ENCODE data around the gene NPHP4. TPM values are rescaled to one million over a fixed set of nuclear protein-coding genes. Genes with fewer than 3 reads are reported as not detected.
"Not testable (repeated sequence)": the region's sequence is repeated elsewhere in the genome, so short reads cannot be mapped to it uniquely, and the experiment has no call there.

The NPHP4 gene
- total RNA-seq, 2 experiments from 2014 or later: 18.1 to 19.1 TPM

DNA sequence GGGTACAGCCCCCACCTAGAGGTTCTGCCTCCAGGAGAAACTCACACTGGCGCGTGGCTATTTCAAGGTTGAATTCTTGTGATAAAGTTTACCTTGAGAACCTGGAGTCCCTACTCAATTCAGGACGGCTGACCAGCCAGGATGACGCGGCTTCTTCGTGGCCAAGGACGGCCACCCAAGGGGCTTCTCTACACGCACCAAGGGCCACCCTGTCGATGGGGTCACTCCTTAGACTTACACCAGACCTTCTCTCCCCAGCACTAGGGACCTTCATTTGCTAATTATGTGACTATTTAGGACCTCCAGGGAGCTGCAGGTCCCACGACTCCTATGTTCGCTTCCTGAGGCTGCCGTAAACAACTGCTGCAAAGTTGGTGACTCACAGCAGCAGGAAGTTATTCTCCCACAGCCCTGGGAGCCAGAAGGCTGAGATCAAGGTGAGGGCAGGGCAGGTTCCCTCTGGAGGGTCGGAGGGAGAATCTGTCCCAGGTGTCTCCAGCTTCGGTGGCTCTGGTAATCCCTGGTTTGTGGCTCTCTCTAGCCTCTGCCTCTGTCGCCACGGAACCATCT, 135.9 kb downstream of the NPHP4 start:
- Mint-ChIP-seq H3K27ac (no peak overlapping the region), H3K4me1 (peaks cover 1% of the 10 kb centered on the region), H3K9me3 (no peaks in the 10 kb centered on the region), H3K36me3 (ENCODE audit: low read depth) (no peaks in the 10 kb centered on the region), H3K4me3 (no peak overlapping the region), H3K27me3 (no peaks in the 10 kb centered on the region)
- no peak for DNase-seq
- ChIA-PET CTCF (no interaction called here), POLR2A (no interaction called here)

DNA sequence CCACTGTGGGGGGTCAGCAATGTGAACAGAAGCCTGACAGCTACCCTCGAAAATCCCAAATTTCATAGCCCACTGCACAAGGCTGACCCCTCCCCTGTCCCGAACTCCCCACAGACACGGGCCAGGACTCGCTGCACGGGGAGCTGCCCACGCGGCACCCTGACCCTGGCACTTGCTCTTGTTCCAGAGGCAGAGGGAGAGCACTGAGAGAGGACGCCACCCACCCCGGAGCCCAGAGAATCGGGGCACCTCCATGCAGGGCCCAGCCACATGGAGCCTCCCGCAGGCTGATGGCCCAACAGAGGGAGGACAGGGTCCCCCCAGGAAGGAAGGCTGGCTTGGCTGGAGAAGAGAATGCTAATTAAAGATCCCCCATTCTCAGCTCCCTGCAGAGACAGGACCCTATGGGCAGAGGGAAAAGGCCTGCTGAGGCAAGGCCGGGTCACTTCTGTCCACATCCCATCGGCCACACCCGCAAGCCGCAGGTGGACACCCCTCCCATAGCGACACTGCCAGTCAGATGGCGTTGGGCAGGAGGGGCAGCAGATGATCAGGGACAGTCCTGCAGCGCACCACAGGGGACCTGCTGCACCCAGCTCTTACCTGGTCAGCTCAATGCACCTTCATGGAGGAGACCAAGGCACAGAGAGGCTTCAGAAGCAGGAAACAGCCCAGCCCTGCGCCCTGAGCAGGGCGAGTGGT, 136.9 kb downstream of the NPHP4 start:
- CTCF ChIA-PET: no interaction called here
- DNase-seq: no peak
- peaks cover 1% of the 10 kb centered on the region for H3K4me1 Mint-ChIP-seq
- no peaks in the 10 kb centered on the region for H3K9me3 Mint-ChIP-seq
- no peaks in the 10 kb centered on the region for H3K27me3 Mint-ChIP-seq
- POLR2A ChIA-PET: no interaction called here
- no peaks in the 10 kb centered on the region for H3K36me3 Mint-ChIP-seq (ENCODE audit: low read depth)
- H3K4me3 Mint-ChIP-seq: no peak overlapping the region
- no peak overlapping the region for H3K27ac Mint-ChIP-seq

DNA sequence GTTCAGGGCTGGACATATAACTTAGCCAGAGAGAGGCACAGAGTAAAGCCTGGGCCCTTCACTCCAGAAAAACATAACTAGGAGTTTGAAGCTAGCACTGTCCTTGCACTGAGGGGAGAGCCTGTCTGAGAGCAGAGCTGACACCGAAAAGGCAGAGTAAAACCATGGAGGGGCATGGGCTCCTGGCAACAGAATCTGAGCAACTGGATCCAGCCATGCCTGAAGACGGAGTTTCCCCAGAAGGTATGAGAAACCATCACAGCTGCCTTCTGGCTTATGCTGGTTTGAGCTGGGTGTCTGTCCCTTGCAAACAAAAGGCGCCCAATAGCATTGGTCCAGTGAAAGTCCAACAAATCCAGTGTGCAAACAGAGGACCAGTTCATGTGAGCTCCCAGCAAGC, 137.5 kb downstream of the NPHP4 start:
- no peaks in the 10 kb centered on the region for H3K27me3 Mint-ChIP-seq
- no peak overlapping the region for H3K4me3 Mint-ChIP-seq
- ChIA-PET CTCF (no interaction called here), POLR2A (no interaction called here)
- no peak for DNase-seq
- H3K4me1 Mint-ChIP-seq: peaks cover 1% of the 10 kb centered on the region
- H3K9me3 Mint-ChIP-seq: no peaks in the 10 kb centered on the region
- no peak overlapping the region for H3K27ac Mint-ChIP-seq
- H3K36me3 Mint-ChIP-seq (ENCODE audit: low read depth): no peaks in the 10 kb centered on the region

DNA sequence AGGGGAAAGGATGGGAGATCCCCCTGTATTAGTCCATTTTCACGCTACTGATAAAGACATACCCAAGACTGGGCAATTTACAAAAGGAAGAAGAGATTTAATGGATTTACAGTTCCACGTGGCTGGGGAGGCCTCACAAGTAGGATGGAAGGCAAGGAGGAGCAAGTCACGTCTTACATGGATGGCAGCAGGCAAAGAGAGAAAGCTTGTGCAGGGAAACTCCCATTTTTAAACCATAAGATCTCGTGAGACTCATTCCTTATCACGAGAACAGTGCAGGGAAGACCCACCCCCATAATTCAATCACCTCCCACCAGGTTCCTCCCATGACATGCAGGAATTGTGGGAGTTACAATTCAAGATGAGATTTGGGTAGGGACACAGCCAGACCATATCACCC, 138.4 kb downstream of the NPHP4 start:
- H3K9me3 Mint-ChIP-seq; H3K36me3 Mint-ChIP-seq (ENCODE audit: low read depth); POLR2A ChIA-PET; H3K27me3 Mint-ChIP-seq; H3K4me1 Mint-ChIP-seq; DNase-seq; H3K27ac Mint-ChIP-seq; H3K4me3 Mint-ChIP-seq; CTCF ChIA-PET: not testable (repeated sequence)

DNA sequence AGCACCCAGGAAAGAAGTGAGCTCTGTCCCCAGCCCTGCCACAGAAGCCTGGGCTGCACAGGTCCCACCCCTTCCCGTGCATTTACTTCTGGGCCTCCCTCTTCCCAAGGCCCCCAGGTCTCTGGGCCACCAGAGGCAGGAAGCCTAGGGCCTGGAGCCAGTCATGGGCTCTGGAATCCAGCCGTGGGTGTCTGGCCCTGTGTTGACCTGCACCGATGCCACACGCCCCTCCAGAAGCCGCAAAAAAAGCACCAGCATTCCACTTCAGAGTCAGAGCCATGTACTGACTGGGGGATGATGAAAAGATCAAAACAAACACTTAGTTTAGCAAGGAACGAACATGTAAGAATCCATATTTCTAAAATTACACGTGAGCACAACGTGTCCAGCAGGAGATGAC, 141.7 kb downstream of the NPHP4 start:
- no peaks in the 10 kb centered on the region for H3K4me1 Mint-ChIP-seq
- H3K27ac Mint-ChIP-seq: no peak overlapping the region
- H3K4me3 Mint-ChIP-seq: no peak overlapping the region
- ChIA-PET CTCF (no interaction called here), POLR2A (no interaction called here)
- H3K36me3 Mint-ChIP-seq (ENCODE audit: low read depth): no peaks in the 10 kb centered on the region
- DNase-seq: no peak
- no peaks in the 10 kb centered on the region for H3K9me3 Mint-ChIP-seq
- H3K27me3 Mint-ChIP-seq: no peaks in the 10 kb centered on the region

DNA sequence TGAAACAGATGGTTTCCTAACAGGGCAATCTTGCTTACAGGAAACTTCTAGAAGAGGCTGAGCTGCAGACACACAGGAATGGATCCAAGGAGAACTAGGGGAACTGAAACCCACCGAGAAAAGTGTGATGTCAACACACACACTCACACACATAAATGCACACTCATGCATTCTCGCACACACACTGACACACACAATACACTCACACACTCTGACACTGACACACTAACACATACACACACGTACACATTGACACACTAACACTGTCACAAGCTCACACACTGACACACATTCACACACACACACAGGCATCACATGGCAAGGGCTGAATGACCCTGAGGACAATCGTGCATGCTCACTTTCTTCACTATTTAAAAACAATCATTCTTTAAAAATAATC, 142.7 kb downstream of the NPHP4 start:
- ChIA-PET POLR2A (no interaction called here), CTCF (no interaction called here)
- no peaks in the 10 kb centered on the region for H3K27me3 Mint-ChIP-seq
- no peak overlapping the region for H3K4me3 Mint-ChIP-seq
- no peak for DNase-seq
- no peaks in the 10 kb centered on the region for H3K4me1 Mint-ChIP-seq
- H3K9me3 Mint-ChIP-seq: no peaks in the 10 kb centered on the region
- H3K36me3 Mint-ChIP-seq (ENCODE audit: low read depth): no peaks in the 10 kb centered on the region
- H3K27ac Mint-ChIP-seq: no peak overlapping the region

DNA sequence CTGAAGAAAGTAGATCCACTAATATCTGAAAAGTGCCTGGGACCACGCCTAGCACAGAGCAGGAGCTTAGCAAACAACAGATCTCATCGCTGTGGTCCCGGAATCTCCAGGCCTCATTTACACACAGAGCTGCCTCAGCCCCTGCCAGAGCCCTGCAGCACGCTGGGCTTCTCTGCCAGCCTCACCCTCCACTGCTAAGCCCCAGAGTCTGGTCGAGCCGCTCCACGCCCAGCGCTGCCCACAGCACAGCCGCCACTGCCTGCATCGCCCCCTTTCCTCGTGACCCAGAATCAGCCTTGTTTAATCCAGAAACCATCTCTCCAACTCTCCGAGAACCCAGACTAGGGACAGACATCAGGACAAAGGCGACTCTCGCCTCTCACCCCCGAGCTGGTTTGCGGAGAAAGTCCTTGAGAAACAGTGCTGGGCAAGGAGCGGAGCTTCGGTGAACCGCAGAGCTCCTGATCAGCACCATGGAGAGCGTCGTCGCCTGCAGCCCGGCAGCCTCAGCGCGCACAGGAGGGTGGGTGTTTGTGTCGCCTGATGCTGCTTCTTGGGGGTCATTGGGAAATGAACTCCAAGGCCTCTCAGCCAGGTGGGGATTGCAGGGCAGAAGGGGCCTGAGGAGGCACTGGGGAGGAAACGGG, 145.1 kb downstream of the NPHP4 start:
- Mint-ChIP-seq H3K27ac (no peak overlapping the region), H3K4me3 (no peak overlapping the region), H3K27me3 (no peaks in the 10 kb centered on the region), H3K4me1 (no peaks in the 10 kb centered on the region), H3K9me3 (no peaks in the 10 kb centered on the region), H3K36me3 (ENCODE audit: low read depth) (no peaks in the 10 kb centered on the region)
- POLR2A ChIA-PET: no interaction called here
- CTCF ChIA-PET: interaction anchor here (1.0 kb wide), 1 partner anchor 16 kb away, joined by 3 read pairs; no protein-coding TSS in a partner anchor
- DNase-seq: no peak

DNA sequence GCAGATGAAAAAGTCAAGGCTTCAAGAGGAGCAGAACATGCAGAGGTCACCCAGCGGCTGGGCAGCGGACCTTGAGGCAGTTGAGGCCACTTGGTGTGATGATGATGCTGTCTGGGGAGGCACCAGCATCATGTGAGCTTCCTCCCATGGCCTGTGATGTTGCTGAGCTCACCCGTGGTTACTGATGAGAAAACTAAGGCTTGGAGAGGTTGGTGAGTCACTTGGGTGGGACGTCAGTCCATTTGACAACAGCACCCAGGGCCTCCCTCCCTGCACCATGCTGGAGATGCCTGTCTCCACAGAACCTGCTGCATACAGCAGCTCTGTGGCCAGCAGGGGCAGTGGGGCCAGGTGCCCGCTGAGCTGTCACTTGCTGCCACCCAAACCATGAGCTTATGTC, 146.8 kb downstream of the NPHP4 start:
- Mint-ChIP-seq H3K4me1 (no peaks in the 10 kb centered on the region), H3K36me3 (ENCODE audit: low read depth) (no peaks in the 10 kb centered on the region), H3K9me3 (no peaks in the 10 kb centered on the region), H3K27ac (no peak overlapping the region), H3K27me3 (no peaks in the 10 kb centered on the region), H3K4me3 (no peak overlapping the region)
- no peak for DNase-seq
- CTCF ChIA-PET: no interaction called here
- POLR2A ChIA-PET: no interaction called here

DNA sequence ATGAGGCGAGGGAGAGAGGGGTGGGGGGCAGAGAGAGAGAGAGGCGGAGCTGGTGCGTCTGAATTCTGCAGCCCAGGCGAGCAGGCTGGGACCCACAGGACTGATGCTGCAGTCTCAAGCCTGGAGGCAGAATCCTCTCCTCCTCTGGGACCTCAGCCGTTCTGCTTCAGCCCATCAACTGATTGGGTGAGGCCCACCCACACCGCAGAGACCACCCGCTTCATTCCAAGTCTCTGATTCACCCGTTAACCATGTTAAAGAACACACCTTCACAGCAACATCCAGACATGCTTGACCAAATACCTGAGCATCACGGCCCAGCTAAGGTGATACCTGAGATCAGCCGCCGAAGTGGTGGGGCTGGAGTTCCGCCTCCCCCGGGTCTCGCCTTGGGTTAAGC, 147.8 kb downstream of the NPHP4 start:
- DNase-seq: no peak
- no peaks in the 10 kb centered on the region for H3K9me3 Mint-ChIP-seq
- no peaks in the 10 kb centered on the region for H3K36me3 Mint-ChIP-seq (ENCODE audit: low read depth)
- H3K4me1 Mint-ChIP-seq: no peaks in the 10 kb centered on the region
- CTCF ChIA-PET: no interaction called here
- no peak overlapping the region for H3K27ac Mint-ChIP-seq
- no peaks in the 10 kb centered on the region for H3K27me3 Mint-ChIP-seq
- no peak overlapping the region for H3K4me3 Mint-ChIP-seq
- POLR2A ChIA-PET: no interaction called here

DNA sequence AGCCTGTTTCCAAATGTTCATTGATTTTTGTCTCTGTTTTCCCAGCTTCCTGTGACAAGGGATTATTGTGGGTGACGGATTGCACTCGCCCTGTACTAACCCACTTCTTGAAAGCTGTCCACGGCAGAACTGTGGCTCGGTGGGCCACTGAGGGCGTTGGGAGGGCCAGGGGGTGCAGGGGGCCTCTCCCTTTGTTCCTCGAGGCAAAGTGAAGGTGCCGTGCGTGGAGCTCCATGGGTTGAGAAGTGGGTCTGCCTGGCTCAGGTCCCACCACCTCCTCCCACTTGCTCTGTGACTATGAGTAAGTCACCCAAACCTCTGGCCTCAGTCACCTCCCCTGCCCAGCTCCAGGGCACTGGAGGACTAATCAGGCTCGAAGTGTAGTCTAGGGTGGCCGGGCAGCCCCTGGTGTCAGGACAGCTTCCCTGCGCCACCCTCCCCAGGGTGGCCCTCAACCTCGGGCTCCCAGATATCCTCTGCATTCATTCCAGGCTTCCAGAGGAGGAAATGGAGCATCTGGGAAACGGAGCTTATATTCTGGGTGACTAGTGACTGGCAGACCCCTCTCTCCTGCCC, 148.6 kb downstream of the NPHP4 start:
- H3K36me3 Mint-ChIP-seq (ENCODE audit: low read depth): no peaks in the 10 kb centered on the region
- H3K27ac Mint-ChIP-seq: no peak overlapping the region
- no peak for DNase-seq
- H3K4me1 Mint-ChIP-seq: no peaks in the 10 kb centered on the region
- ChIA-PET POLR2A (no interaction called here), CTCF (no interaction called here)
- no peaks in the 10 kb centered on the region for H3K27me3 Mint-ChIP-seq
- H3K9me3 Mint-ChIP-seq: no peaks in the 10 kb centered on the region
- no peak overlapping the region for H3K4me3 Mint-ChIP-seq

DNA sequence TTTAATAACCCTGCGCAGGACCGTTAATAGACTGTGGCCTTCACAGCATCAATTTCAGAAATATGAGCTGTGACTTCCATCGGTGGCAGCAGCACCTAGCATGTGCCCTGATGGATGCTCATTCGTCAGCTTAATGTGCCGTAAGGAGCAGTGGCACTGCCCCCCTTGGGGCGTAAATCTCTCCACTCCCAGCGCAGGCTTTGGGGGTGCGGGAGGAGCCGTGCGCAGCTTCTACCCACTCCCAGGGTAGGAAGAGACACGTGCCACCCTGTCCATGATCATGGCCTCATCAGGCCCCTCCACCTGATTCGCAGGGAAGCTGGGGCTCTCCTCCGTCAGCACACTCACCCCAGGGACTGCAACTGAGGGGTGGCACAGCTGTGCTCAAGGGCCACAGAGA, 149.5 kb downstream of the NPHP4 start:
- Mint-ChIP-seq H3K27me3 (no peaks in the 10 kb centered on the region), H3K4me1 (no peaks in the 10 kb centered on the region), H3K36me3 (ENCODE audit: low read depth) (no peaks in the 10 kb centered on the region), H3K4me3 (no peak overlapping the region), H3K9me3 (no peaks in the 10 kb centered on the region), H3K27ac (no peak overlapping the region)
- POLR2A ChIA-PET: no interaction called here
- DNase-seq: no peak
- CTCF ChIA-PET: no interaction called here

DNA sequence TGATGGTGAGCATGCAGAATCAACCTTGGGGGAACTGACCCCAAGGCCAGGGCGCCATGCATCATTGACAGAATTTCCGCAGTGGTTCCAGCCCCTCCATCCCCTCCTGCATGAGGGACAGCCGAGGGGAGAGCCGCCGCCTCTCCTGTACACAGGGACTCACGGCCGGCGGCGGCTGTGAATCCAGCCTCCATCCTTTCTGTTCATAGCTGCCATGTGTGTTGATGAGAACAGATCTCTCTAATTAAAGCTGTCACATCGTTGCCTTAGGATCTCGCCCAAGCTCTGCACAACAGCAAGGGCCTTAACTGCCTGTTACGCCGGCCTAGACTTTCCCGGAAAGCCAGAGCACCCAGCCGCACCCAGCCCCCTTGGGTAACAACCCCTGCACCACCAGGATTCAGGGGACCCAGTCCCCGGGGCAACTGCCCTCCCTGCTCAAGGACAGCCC, 151.6 kb downstream of the NPHP4 start:
- no peak for DNase-seq
- Mint-ChIP-seq H3K4me3 (no peak overlapping the region), H3K27me3 (peaks cover 1% of the 10 kb centered on the region), H3K27ac (no peak overlapping the region), H3K9me3 (no peaks in the 10 kb centered on the region), H3K36me3 (ENCODE audit: low read depth) (no peaks in the 10 kb centered on the region), H3K4me1 (no peaks in the 10 kb centered on the region)
- POLR2A ChIA-PET: no interaction called here
- CTCF ChIA-PET: no interaction called here

DNA sequence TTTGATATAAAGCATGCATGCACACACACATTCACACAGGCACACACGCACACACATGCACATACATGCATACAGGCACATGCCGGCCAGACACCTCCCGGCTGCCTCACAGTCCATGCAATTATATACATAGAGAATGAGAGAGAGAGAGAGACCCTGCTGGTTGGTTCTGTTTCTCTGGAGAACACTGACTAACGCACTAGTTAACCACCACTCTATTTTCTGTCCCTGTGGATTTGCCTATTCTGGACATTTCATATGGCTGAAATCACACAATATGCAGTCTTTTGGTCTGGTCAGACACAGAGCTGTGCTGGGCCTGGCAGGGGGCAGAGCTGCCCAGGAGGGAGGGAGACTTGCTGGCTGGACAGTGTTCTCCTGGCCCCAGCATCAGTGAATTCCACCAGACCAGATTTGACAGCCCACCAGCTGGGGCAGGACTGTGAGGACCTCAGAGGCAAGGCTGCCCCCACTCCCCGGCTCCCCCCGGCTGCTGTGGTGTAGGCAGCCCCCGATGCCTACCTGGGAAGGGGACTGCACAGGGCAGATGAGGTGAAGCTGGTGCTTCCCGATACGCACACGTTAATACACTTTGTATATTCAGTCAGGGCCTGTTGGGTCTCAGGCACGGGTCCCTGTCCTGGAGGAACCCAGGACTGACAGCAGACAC, 152.2 kb downstream of the NPHP4 start:
- Mint-ChIP-seq H3K9me3 (no peaks in the 10 kb centered on the region), H3K27ac (no peak overlapping the region), H3K4me1 (no peaks in the 10 kb centered on the region), H3K27me3 (peaks cover 1% of the 10 kb centered on the region), H3K36me3 (ENCODE audit: low read depth) (no peaks in the 10 kb centered on the region), H3K4me3 (no peak overlapping the region)
- ChIA-PET CTCF (no interaction called here), POLR2A (no interaction called here)
- no peak for DNase-seq

Measured in activated CD4-positive, alpha-beta memory T cell treated with anti-CD3 and anti-CD28 coated beads, Interleukin-2, amount 10 ng/mL, durations not matched to agents 7 days and 5 days (primary cell).